ENCODE measurements around the gene DZIP1L. TPM values are rescaled to one million over a fixed set of nuclear protein-coding genes. Genes with fewer than 3 reads are reported as not detected.

The DZIP1L gene
- total RNA-seq, 1 donor from 2014 or later = 23.0 TPM

DNA sequence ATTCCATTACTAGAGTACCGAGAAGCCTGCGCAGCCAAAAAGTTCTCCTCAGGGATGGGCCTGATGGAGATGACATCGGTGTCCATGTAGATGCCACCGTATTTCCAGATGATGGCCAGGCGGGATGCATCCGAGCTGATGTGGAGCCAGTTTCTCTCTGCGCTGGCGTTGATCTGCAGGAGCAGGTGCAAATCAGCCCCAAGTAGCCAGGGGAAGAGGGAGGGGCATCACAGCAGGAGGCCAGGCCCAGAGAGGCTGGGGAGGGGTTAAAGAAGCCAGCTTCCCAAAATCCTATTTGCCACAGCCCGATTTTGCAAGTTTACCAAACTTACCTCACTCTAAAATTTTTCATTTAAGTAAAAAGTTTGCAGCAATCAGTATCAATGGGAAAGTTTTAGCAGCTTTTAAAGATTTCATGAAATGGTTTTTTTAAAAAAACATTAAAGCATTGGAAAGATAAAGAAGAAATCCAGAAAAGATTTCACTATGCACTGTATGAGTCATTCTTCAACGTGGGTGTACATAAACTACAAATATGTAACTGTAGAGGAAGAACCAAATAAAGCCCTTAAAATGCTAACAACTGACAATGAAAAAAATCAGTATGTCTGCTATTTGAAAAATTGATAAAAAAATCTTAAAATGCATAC lies 9.4 kb upstream of the DZIP1L start:
- Mint-ChIP-seq H3K4me3 (ENCODE audit: unreplicated experiment) (no peak overlapping the region), H3K4me1 (ENCODE audit: low read depth) (peaks cover 16% of the 10 kb centered on the region), H3K9me3 (ENCODE audit: low read depth) (peaks cover 3% of the 10 kb centered on the region), H3K36me3 (ENCODE audit: low read depth) (no peaks in the 10 kb centered on the region), H3K27ac (ENCODE audit: unreplicated experiment) (no peak overlapping the region), H3K27me3 (ENCODE audit: low read depth) (no peaks in the 10 kb centered on the region)
- TF ChIP-seq, protein P1, sequence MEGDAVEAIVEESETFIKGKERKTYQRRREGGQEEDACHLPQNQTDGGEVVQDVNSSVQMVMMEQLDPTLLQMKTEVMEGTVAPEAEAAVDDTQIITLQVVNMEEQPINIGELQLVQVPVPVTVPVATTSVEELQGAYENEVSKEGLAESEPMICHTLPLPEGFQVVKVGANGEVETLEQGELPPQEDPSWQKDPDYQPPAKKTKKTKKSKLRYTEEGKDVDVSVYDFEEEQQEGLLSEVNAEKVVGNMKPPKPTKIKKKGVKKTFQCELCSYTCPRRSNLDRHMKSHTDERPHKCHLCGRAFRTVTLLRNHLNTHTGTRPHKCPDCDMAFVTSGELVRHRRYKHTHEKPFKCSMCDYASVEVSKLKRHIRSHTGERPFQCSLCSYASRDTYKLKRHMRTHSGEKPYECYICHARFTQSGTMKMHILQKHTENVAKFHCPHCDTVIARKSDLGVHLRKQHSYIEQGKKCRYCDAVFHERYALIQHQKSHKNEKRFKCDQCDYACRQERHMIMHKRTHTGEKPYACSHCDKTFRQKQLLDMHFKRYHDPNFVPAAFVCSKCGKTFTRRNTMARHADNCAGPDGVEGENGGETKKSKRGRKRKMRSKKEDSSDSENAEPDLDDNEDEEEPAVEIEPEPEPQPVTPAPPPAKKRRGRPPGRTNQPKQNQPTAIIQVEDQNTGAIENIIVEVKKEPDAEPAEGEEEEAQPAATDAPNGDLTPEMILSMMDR (IDR thresholded peaks at IDR 0.05) = no peak
- DNase-seq (ENCODE audit: low spot score) = no peak

DNA sequence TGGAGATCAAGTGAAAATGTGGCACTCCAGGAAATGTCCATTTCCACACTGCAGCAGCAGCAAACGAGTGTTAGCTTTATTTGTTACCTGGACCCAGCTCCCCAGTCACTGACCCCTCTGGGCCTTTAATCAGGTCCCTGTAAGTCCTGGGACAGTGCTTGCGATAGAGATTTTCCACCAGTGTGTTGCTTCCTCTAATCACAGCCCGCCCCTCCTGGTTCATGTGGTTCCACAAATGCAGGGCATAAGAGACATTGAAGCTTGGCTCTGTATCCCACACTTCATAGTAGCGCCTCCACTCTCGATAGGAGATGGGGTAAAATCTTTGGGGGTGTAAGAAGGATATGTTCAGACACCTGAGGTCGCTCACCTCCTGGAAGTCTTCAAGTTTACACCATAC lies 8.8 kb upstream of the DZIP1L start:
- H3K4me3 Mint-ChIP-seq (ENCODE audit: unreplicated experiment) = no peak overlapping the region
- H3K4me1 Mint-ChIP-seq (ENCODE audit: low read depth) = peaks cover 16% of the 10 kb centered on the region
- no peak for DNase-seq (ENCODE audit: low spot score)
- no peak overlapping the region for H3K27ac Mint-ChIP-seq (ENCODE audit: unreplicated experiment)
- H3K27me3 Mint-ChIP-seq (ENCODE audit: low read depth) = no peaks in the 10 kb centered on the region
- H3K36me3 Mint-ChIP-seq (ENCODE audit: low read depth) = no peaks in the 10 kb centered on the region
- TF ChIP-seq, protein P1 (IDR thresholded peaks at IDR 0.05) = no peak
- H3K9me3 Mint-ChIP-seq (ENCODE audit: low read depth) = peaks cover 3% of the 10 kb centered on the region

DNA sequence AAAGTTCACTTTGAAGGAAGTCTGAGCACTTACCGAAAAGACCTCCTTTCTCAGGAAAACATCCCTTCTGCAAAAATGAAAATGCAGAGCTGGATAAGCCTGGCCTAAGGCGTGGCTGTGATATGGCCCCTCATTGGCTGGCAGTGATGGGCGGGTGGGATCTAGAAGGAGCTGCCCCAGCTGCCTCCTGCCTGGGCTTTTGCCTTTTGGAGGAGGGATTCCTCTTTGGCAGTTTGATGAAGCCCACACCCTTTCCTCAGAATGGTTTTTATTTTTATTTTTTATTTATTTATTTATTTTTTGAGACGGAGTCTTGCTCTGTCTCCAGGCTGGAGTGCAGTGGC lies 4.0 kb upstream of the DZIP1L start:
- DNase-seq (ENCODE audit: low spot score) = no peak
- Mint-ChIP-seq H3K4me1 (ENCODE audit: low read depth) (peaks cover 14% of the 10 kb centered on the region), H3K9me3 (ENCODE audit: low read depth) (peaks cover 3% of the 10 kb centered on the region), H3K27ac (ENCODE audit: unreplicated experiment) (no peak overlapping the region), H3K4me3 (ENCODE audit: unreplicated experiment) (no peak overlapping the region), H3K36me3 (ENCODE audit: low read depth) (no peaks in the 10 kb centered on the region), H3K27me3 (ENCODE audit: low read depth) (no peaks in the 10 kb centered on the region)
- TF ChIP-seq, protein P1 (IDR thresholded peaks at IDR 0.05) = no peak

DNA sequence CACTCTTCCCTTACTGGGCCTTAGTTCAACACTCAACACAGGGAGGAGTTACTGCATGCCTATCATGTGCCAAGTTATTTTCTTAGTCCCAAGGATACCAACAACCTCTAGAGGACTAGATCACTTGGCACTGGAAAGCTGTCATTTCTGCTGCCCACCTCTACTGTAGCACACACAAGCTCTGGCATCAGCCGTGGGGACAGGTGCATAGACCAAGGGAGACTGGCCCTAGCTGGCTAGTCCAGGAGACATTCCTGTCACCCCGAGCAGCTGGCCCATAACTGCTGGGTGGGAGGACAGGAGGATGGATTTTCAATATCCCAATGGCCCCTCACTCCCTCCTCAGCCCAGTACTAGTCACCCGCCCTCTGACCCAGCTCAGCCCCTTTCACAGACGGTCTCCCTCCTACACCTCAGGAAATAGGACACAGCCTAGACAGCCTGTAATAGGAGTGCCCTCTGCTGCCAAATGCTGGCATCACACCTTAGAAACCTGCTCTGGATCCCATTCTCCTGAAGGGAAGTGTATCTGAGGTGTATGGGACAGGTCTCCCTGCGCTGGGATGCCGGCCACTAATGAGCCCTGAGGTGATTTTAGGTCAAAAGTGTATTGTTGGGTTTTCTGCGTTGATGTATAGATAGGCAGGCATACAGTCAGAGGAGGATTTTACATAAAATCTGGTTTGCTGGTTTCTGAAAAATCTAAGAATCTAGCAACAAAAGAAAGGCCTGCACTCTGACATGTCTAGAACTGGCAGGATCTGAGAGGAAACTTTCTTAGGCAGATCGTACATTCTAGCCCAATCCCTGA lies 3.4 kb upstream of the DZIP1L start:
- no peak overlapping the region for H3K27ac Mint-ChIP-seq (ENCODE audit: unreplicated experiment)
- no peaks in the 10 kb centered on the region for H3K36me3 Mint-ChIP-seq (ENCODE audit: low read depth)
- TF ChIP-seq, protein P1 (IDR thresholded peaks at IDR 0.05) = peak; percentile 91
- no peaks in the 10 kb centered on the region for H3K27me3 Mint-ChIP-seq (ENCODE audit: low read depth)
- no peak overlapping the region for H3K4me3 Mint-ChIP-seq (ENCODE audit: unreplicated experiment)
- peaks cover 3% of the 10 kb centered on the region for H3K9me3 Mint-ChIP-seq (ENCODE audit: low read depth)
- DNase-seq (ENCODE audit: low spot score) = no peak
- peaks cover 19% of the 10 kb centered on the region for H3K4me1 Mint-ChIP-seq (ENCODE audit: low read depth)

DNA sequence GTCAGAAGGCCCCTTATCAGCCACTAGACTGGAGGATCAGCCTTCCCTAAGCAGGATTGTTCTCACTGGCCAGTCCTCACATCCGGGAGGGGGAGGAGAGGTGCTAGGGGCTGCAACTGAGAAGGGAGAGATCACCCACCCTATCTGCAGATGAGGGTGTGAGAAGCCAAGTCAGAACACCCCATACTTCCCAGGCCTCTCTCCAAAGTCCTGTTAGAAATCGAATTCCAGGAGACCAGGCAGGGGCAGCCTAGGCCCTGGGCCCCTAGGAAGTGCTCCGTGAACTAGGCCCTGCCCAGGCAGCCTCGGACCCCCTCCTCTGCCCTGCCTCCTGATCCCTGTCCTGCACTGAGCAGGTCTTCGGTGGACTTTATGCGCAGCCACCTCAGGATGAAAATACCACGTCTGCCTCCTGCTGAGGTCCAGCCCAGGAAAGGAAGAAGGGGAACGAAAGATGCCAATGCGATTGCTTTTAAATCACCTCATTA lies 933 bp downstream of the DZIP1L start:
- DNase-seq (ENCODE audit: low spot score) = no peak
- TF ChIP-seq, protein P1 (IDR thresholded peaks at IDR 0.05) = no peak

More for the DNA sequence above, 933 bp downstream of the DZIP1L start:
- peaks cover 43% of the 10 kb centered on the region for H3K4me1 Mint-ChIP-seq (ENCODE audit: low read depth)
- H3K4me3 Mint-ChIP-seq (ENCODE audit: unreplicated experiment) = peak overlapping the region; percentile 93
- H3K27ac Mint-ChIP-seq (ENCODE audit: unreplicated experiment) = peak overlapping the region; percentile 98
- no peaks in the 10 kb centered on the region for H3K9me3 Mint-ChIP-seq (ENCODE audit: low read depth)
- no peaks in the 10 kb centered on the region for H3K27me3 Mint-ChIP-seq (ENCODE audit: low read depth)
- H3K36me3 Mint-ChIP-seq (ENCODE audit: low read depth) = peaks cover 3% of the 10 kb centered on the region
